Astrocyte of the spinal cord (primary cell): Measurements from ENCODE around the gene CLEC4M.

Experiments used
- DNase-seq: peaks from one replicate; pipeline ENCODE4 v3.0.0; 2011; ENCODE audit warnings: low read depth, low spot score
- H3K4me3 ChIP-seq: 2 replicates; pipeline ENCODE4 v1.5.1; 2011; ENCODE audit warnings: low read depth, mild to moderate bottlenecking, low read length, moderate library complexity
- in situ Hi-C: cut with HindIII; loops from 2 replicates; pipeline ENCODE4 v1.10.0; 2017; ENCODE audit warnings: low sequenced_read_pairs
- TF ChIP-seq, protein P1 (sequence below): IDR thresholded peaks from 2 replicates; pipeline ENCODE4 v1.5.1; 2012; ENCODE audit warnings: low read depth, mild to moderate bottlenecking, low read length, inconsistent platforms

Gene CLEC4M

GRCh38 chr19:7779631-7780486 is 16.8 kb downstream of the CLEC4M start:
- TF ChIP-seq, protein P1, sequence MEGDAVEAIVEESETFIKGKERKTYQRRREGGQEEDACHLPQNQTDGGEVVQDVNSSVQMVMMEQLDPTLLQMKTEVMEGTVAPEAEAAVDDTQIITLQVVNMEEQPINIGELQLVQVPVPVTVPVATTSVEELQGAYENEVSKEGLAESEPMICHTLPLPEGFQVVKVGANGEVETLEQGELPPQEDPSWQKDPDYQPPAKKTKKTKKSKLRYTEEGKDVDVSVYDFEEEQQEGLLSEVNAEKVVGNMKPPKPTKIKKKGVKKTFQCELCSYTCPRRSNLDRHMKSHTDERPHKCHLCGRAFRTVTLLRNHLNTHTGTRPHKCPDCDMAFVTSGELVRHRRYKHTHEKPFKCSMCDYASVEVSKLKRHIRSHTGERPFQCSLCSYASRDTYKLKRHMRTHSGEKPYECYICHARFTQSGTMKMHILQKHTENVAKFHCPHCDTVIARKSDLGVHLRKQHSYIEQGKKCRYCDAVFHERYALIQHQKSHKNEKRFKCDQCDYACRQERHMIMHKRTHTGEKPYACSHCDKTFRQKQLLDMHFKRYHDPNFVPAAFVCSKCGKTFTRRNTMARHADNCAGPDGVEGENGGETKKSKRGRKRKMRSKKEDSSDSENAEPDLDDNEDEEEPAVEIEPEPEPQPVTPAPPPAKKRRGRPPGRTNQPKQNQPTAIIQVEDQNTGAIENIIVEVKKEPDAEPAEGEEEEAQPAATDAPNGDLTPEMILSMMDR: no peak
- in situ Hi-C loops: no loop called here
- no peak overlapping the region for H3K4me3 ChIP-seq
- DNase-seq: no peak

DNA sequence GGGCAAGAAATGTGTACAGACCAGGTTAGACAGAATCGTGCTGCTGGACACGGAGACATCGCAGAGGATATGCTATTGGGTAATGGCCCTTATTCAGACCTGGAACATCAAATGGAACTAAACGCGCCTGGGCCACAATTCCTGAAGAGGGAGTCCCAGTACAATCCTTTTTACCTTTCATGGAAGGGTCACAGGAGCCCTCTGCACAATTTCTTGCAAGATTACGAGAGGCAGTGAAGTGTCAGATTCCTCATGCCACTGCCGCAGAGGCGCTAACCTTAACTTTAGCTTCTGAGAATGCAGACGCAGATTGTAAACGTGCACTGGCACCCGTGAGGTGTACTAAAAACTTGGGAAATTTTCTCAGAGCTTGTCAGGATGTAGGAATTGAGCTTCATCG is 18.1 kb downstream of the CLEC4M start:
- no peak overlapping the region for H3K4me3 ChIP-seq
- DNase-seq: no peak
- in situ Hi-C loops: no loop called here
- TF ChIP-seq, protein P1: no peak

GRCh38 chr19:7783991-7784423 is 21.0 kb downstream of the CLEC4M start:
- peak; percentile 6 for DNase-seq
- no peak overlapping the region for H3K4me3 ChIP-seq
- in situ Hi-C loops: no loop called here
- TF ChIP-seq, protein P1: no peak

DNA sequence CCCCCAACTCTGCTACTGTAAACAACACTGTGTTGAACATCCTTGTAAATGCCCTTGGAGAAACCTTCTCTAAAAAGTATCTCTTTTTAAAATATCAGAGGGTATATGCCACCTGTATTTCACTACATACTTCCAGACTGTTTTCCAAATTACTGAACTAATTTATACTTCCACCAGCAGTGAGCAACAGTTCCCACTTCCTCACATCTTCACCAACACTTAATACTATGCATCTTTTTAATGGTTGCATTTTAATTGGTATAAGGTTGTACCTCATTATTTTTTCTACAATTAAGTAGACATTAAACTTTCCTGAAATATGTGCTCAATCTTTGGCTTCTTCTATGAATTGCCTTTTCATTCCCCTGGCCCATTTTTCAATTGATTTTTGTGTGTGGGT is 21.8 kb downstream of the CLEC4M start:
- in situ Hi-C loops: no loop called here
- TF ChIP-seq, protein P1: no peak
- DNase-seq: no peak
- no peak overlapping the region for H3K4me3 ChIP-seq

DNA sequence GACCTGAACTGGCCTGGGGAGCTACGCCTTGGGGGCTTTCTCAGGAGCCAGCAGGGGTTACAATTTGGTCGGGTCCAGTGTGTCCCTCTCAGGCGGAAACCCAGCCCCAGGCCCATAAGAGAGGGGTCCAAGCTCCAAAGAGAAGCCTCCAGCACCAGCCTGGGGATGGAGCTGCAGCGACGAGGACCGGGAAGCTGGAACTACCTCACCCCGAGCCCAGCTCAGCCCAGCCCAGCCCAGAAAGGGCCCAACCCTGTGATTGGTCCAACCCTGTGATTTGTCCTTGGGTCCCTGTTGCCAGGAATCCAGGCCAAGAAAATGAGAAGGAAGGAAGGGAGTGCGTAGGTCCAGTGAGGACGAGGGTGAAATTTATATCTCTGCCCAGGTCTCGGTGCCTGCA is 24.1 kb downstream of the CLEC4M start:
- in situ Hi-C loops: no loop called here
- TF ChIP-seq, protein P1: no peak
- no peak for DNase-seq

GRCh38 chr19:7787602-7788177 is 24.6 kb downstream of the CLEC4M start:
- no peak for DNase-seq
- in situ Hi-C loops: no loop called here
- TF ChIP-seq, protein P1: no peak
- no peak overlapping the region for H3K4me3 ChIP-seq

More for the DNA sequence above, 24.1 kb downstream of the CLEC4M start:
- no peak overlapping the region for H3K4me3 ChIP-seq
